ENCODE data around the gene PTPN4. TPM values are rescaled to one million over a fixed set of nuclear protein-coding genes. Genes with fewer than 3 reads are reported as not detected.

Gene PTPN4
- total RNA-seq, 1 donor from 2014 or later: 6.4 TPM

DNA sequence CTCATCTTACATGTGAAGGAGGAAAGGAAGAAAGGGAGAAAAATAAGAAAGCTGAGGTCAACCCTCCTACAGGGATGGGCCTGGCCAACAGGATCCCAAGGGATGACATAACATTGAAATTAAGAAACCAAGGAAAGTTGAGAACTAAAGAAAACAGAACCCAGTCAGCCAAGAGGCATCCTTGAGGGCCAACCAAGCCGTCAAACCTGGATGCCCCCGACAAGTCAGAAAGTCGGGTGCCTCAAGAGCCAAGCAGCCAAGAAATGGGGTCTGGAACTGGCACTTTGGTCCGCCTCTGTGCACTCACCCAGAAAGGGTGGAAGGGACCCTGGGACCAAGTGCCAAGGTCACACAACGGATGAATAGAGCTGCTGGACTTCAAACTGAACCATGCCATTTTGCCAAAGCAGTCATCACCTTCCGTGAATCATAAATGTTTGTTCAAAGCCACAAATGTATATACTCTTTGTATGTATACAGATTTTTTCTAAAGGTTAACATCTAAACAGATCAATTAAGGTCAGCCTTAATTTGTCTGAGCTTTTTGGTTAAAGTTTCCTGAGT is 27.0 kb upstream of the PTPN4 start:
- DNase-seq (ENCODE audit: low read depth): no peak
- TF ChIP-seq, protein P1, sequence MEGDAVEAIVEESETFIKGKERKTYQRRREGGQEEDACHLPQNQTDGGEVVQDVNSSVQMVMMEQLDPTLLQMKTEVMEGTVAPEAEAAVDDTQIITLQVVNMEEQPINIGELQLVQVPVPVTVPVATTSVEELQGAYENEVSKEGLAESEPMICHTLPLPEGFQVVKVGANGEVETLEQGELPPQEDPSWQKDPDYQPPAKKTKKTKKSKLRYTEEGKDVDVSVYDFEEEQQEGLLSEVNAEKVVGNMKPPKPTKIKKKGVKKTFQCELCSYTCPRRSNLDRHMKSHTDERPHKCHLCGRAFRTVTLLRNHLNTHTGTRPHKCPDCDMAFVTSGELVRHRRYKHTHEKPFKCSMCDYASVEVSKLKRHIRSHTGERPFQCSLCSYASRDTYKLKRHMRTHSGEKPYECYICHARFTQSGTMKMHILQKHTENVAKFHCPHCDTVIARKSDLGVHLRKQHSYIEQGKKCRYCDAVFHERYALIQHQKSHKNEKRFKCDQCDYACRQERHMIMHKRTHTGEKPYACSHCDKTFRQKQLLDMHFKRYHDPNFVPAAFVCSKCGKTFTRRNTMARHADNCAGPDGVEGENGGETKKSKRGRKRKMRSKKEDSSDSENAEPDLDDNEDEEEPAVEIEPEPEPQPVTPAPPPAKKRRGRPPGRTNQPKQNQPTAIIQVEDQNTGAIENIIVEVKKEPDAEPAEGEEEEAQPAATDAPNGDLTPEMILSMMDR (conservative IDR thresholded peaks at IDR 0.05; ENCODE audit: low read depth, low read length): no peak
- no peak overlapping the region for H3K4me3 ChIP-seq (ENCODE audit: low read depth, low read length)

DNA sequence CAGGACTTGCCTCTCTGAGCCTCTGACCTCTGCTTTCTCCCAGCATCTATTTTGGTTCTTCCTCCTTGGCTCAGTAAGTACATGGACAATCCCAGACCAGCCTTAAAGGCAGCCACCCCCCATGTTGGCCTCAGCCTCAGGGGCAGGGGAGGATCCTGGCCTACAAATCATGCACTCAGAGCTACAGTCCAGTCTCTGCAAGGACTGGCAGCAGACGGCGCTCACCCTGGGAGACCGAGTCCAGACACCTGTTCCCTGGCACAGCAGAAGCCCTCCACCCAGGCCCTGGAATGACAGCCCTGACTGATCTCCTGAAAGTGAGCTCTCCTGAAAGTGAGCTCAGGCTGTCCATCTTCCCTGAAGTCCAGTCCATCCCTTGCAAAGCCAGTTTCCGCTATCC is 25.7 kb upstream of the PTPN4 start:
- DNase-seq (ENCODE audit: low read depth): no peak
- no peak overlapping the region for H3K4me3 ChIP-seq (ENCODE audit: low read depth, low read length)
- TF ChIP-seq, protein P1 (conservative IDR thresholded peaks at IDR 0.05; ENCODE audit: low read depth, low read length): no peak

DNA sequence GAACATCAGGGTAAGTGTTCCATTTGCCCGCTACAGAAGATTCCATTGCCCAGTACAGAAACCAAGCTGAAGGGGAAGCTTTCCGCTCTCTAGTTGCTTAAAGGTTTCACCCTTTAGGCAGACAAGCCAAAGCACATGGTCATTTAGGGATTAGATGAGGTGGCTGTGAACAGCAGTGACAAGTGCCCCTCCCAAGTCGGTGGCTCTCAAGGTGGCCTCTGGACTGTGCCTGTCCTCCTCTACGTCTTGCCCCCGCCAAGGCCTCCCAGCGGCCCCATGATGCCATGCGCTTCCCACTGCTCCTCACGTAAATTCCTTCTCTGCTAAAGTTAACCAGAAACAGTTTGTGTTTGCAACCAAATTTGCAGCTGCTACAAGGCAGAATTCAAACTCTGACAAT is 24.2 kb upstream of the PTPN4 start:
- TF ChIP-seq, protein P1 (conservative IDR thresholded peaks at IDR 0.05; ENCODE audit: low read depth, low read length): no peak
- H3K4me3 ChIP-seq (ENCODE audit: low read depth, low read length): no peak overlapping the region
- DNase-seq (ENCODE audit: low read depth): no peak

DNA sequence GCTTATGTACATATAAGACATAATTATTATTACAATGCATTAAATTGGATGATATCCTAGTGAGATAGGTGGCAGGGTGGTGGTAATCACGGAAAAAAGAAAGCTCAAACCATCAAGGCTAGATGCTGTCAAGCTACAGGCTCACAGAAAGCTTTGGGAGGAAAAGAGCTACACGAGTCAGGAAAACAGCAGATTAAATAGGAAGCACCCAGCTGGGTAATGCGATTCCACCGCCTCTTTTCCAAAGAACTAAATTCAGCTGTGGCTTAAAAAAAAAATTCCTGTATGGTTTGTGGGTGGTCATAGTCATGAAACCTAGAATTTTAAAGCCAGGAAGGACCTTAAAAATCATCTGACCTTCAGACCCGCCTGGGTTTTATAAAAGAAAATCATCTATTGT is 23.7 kb upstream of the PTPN4 start:
- no peak for DNase-seq (ENCODE audit: low read depth)
- H3K4me3 ChIP-seq (ENCODE audit: low read depth, low read length): no peak overlapping the region
- TF ChIP-seq, protein P1 (conservative IDR thresholded peaks at IDR 0.05; ENCODE audit: low read depth, low read length): no peak

DNA sequence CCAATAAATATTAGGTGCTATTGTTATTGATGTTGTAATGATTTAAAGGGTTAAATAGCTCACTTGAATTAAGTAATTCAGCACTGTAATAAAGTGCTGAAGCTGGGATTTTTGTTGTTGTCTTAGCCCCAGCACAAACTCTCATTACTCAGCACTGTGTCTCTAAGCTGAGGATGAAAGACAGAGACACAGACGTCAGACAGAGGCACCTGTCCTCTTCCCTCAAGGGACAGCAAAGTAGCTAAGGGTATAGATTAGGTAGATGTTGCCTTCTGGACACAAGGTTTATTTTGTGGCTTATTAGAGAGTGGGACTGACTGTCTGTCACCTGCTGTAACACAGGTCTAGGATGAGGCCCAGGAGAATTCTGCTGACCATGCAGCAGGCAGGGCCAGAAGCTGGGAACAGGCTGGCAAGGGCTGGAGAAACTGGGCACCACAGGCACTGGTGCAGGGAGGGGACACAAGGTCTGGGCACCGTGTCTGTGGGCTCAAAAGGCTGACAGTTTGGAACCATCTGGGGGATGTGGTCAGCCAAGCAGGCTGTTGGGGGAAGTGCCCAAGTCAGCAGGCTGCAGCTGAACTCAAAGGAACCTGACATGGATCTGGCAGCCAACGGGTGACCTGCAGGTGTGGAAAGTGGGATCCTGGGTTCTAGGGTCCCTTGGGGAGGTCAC is 20.0 kb upstream of the PTPN4 start:
- no peak for DNase-seq (ENCODE audit: low read depth)
- H3K4me3 ChIP-seq (ENCODE audit: low read depth, low read length): no peak overlapping the region
- TF ChIP-seq, protein P1 (conservative IDR thresholded peaks at IDR 0.05; ENCODE audit: low read depth, low read length): no peak

DNA sequence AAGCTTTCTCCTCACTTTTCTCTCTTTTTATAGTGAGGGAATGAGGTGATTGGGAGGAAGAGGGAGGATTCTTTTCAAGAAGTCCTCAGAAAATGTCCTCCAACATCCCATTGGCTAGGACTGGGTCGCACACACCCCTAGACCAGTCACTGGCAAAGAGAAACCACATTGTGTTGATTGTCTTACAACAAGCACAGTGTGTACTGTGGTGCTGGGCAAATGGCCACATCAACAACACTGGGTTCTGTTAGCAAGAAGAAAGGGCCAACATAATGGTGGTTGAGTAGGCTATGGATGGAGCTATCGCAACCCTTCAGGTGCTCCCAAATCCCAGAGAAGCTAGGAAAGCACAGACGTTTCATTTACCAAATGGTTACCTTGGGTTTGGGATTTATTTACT is 18.7 kb upstream of the PTPN4 start:
- H3K4me3 ChIP-seq (ENCODE audit: low read depth, low read length): no peak overlapping the region
- DNase-seq (ENCODE audit: low read depth): no peak
- TF ChIP-seq, protein P1 (conservative IDR thresholded peaks at IDR 0.05; ENCODE audit: low read depth, low read length): no peak

DNA sequence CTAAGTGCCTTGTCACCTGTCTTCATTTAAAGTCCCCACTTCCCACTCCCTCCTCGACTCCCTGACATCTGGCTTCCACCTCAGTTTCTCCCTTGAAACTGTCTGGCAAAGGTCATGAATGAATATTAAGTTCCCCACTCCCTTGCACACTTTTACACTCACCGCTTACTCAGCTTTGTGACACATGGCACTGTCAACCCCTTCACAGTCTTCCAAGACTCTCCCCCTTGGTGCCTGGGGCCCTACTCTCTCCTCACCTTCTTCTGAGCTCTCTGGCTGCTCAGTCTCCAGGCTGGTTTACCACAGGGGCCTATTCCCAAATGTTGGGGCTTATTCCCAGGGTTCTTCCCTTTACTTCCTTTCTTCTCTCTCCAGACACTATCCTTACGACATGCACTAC is 17.9 kb upstream of the PTPN4 start:
- DNase-seq (ENCODE audit: low read depth): no peak
- no peak overlapping the region for H3K4me3 ChIP-seq (ENCODE audit: low read depth, low read length)
- TF ChIP-seq, protein P1 (conservative IDR thresholded peaks at IDR 0.05; ENCODE audit: low read depth, low read length): no peak

Data from epithelial cell of proximal tubule (primary cell).